ENCODE measurements around the gene GPN2. TPM values are rescaled to one million over a fixed set of nuclear protein-coding genes. Genes with fewer than 3 reads are reported as not detected.
A peak's percentile ranks its signal among the peaks of the same experiment; 100 is the strongest.
"Not testable (repeated sequence)": the region's sequence is repeated elsewhere in the genome, so short reads cannot be mapped to it uniquely, and the experiment has no call there.

The GPN2 gene
- polyA plus RNA-seq, 2 of the 4 experiments (the other 2 are of a cell fraction): 16.9 to 18.1 TPM

DNA sequence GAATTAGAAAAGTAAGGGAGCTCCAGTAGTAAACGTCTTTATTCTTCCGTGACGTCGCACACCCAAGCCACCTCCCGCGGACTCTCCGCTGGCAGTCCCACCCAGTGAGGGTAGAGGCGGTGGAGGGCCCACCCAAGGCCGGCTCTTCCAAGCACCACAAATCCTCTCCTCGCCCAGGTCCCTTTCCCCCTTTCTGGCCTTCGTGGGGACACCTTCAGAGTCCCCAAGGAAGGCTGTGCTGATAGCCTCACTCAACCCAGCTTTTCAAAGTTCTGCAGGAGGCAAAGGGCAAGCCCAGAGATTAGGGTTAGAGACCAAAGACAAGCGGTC lies 349 bp upstream of the GPN2 start (continued):
- TF ChIP-seq, protein P1, sequence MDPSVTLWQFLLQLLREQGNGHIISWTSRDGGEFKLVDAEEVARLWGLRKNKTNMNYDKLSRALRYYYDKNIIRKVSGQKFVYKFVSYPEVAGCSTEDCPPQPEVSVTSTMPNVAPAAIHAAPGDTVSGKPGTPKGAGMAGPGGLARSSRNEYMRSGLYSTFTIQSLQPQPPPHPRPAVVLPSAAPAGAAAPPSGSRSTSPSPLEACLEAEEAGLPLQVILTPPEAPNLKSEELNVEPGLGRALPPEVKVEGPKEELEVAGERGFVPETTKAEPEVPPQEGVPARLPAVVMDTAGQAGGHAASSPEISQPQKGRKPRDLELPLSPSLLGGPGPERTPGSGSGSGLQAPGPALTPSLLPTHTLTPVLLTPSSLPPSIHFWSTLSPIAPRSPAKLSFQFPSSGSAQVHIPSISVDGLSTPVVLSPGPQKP (IDR thresholded peaks at IDR 0.05; ENCODE audit: low read depth, low read length): no peak
- no peak for TF ChIP-seq HOXB5 (CRISPR knock-in tag; IDR thresholded peaks at IDR 0.05)
- TF ChIP-seq KDM1A (IDR thresholded peaks at IDR 0.05; ENCODE audit: low read depth): no peak
- TF ChIP-seq MAFK (IDR thresholded peaks at IDR 0.05; ENCODE audit: partially characterized antibody): no peak

DNA sequence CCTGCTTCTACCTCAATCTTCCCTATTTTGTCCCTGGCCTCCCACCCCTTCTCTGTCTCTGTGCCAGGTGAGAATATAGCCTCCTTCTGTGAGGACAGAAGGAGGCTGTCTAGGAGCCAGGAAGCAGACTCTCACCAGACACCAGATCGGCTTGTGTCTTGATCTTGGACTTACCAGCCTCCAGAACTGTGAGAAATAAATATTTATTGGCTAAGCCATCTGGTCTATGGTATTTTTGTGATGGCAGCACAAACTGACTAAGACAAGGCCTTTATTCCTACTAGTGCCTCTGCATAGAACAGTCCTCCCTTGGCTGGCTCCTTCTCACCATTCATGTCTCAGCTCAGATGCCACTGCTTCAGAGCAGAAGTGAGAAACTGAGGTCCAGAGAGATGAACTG lies 1.9 kb downstream of the GPN2 start:
- H3K27ac ChIP-seq: no peak overlapping the region

DNA sequence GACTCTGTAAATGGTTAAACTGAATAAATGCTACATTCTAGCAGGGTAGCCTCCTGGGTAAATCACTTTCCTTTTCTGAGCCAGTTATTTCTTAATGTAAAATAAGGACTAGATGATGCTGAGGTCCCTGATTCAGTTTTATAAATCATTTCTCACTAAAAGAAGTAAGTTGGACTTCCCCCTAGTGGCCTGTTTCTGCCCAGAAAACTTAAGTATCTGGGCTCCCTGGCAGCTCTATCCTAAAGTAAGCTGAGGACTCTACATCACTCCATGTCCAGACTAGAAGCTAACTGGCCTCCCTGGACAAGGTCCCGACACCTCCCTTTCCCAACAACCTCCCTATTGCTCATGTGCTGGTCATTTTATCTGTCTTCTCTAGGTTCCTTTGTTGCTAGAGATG lies 3.0 kb downstream of the GPN2 start:
- Histone ChIP-seq H3K9me3 (no peaks in the 10 kb centered on the region), H3K4me3 (no peak overlapping the region), H3K27ac (no peak overlapping the region), H3K4me1 (peaks cover 9% of the 10 kb centered on the region; the same call in 2 of the 3 replicates), H3K4me2 (no peak overlapping the region)
- CTCF ChIA-PET: interaction anchor here (0.6 to 3.0 kb wide), 25 partner anchors 8 to 289 kb away, joined by 3 to 14 read pairs (median 4); partner anchors contain the start of genes GPATCH3, NUDC and SFN
- ATAC-seq: peak; percentile 51 to 58; a peak in 3 of 6 replicates
- 74% methylated on average over 1 of the region's 1 CpG for WGBS (ENCODE audit: missing lambda C conversion rate)
- no peak for FAIRE-seq
- DNase-seq (ENCODE audit: low read depth in 1 of 2, low spot score in 1 of 2): peak; percentile 35 to 46
- TF ChIP-seq CHD2 (IDR thresholded peaks at IDR 0.05; ENCODE audit: low read length, partially characterized antibody): no peak
- TF ChIP-seq, protein P2, sequence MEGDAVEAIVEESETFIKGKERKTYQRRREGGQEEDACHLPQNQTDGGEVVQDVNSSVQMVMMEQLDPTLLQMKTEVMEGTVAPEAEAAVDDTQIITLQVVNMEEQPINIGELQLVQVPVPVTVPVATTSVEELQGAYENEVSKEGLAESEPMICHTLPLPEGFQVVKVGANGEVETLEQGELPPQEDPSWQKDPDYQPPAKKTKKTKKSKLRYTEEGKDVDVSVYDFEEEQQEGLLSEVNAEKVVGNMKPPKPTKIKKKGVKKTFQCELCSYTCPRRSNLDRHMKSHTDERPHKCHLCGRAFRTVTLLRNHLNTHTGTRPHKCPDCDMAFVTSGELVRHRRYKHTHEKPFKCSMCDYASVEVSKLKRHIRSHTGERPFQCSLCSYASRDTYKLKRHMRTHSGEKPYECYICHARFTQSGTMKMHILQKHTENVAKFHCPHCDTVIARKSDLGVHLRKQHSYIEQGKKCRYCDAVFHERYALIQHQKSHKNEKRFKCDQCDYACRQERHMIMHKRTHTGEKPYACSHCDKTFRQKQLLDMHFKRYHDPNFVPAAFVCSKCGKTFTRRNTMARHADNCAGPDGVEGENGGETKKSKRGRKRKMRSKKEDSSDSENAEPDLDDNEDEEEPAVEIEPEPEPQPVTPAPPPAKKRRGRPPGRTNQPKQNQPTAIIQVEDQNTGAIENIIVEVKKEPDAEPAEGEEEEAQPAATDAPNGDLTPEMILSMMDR (IDR thresholded peaks at IDR 0.05): peak; percentile 37
- peak in 1 of 2 experiments; percentile 16; a peak in 1 of 5 replicates for TF ChIP-seq RAD21 (conservative IDR thresholded peaks at IDR 0.05 in 1 of 2, IDR thresholded peaks at IDR 0.05 in 1 of 2)
- POLR2A ChIA-PET: interaction anchor here (0.6 to 0.8 kb wide), 2 partner anchors 12 to 22 kb away, joined by 3 to 4 read pairs; no protein-coding TSS in a partner anchor

More for the DNA sequence above, 1.9 kb downstream of the GPN2 start:
- H3K4me3 ChIP-seq: no peak overlapping the region
- FAIRE-seq (no peak), ATAC-seq (no peak), DNase-seq (ENCODE audit: low read depth in 1 of 2, low spot score in 1 of 2) (no peak)
- no peaks in the 10 kb centered on the region for H3K9me3 ChIP-seq
- peaks cover 9% of the 10 kb centered on the region; the same call in 2 of the 3 replicates for H3K4me1 ChIP-seq
- H3K4me2 ChIP-seq: no peak overlapping the region; the same call in 2 of the 3 replicates
- ChIA-PET CTCF (interaction anchor here (0.9 to 3.0 kb wide), 8 partner anchors 9 to 286 kb away, joined by 3 to 14 read pairs (median 8); no protein-coding TSS in a partner anchor), POLR2A (interaction anchor here (0.6 kb wide), 1 partner anchor 12 kb away, joined by 3 read pairs; the partner anchor contains the start of gene GPATCH3)
- TF ChIP-seq ZSCAN20 (CRISPR knock-in tag; IDR thresholded peaks at IDR 0.05) (no peak), CBX2 (IDR thresholded peaks at IDR 0.05; ENCODE audit: borderline replicate concordance, low read depth) (no peak), RFX5 (IDR thresholded peaks at IDR 0.05) (no peak)
- TF ChIP-seq, protein P3, sequence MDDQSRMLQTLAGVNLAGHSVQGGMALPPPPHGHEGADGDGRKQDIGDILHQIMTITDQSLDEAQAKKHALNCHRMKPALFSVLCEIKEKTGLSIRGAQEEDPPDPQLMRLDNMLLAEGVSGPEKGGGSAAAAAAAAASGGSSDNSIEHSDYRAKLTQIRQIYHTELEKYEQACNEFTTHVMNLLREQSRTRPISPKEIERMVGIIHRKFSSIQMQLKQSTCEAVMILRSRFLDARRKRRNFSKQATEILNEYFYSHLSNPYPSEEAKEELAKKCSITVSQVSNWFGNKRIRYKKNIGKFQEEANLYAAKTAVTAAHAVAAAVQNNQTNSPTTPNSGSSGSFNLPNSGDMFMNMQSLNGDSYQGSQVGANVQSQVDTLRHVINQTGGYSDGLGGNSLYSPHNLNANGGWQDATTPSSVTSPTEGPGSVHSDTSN (IDR thresholded peaks at IDR 0.05): no peak
- 100% methylated on average over 1 of the region's 1 CpG for WGBS (ENCODE audit: missing lambda C conversion rate)

DNA sequence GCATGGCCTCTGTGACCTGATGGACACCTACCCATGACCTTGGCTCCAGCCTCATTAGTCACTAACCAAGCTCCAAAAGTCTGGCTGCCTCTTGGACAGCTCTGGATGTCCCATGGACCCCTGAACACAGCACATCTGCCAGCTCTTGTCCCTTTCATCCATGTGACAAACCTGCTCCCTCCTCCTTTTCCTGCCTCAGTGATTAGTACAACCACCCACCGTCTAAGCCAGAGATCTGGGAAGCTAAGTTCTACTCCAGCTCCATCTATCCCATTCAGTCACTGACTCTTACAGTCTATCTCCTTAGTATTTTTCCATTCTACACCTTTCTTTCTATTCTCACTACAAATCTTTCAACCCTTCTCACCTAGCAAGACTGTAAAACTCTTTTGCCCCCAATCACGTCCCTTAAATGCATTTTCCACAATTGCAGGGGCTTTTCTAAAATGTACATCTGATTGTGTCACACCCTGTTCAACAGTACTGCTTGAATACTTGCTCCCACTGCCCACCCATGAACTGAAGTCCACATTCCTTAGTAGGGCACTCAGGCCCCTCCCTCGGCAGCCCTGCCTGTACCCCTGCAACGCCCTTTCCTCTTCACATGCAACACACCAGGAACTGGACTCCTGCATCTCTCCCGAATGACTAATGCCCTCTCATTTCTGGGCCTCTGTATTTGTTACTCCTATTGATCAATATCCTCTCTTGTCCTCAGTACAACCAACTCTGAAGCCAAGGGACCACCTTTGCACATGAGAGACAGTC lies 7.2 kb downstream of the GPN2 start:
- TF ChIP-seq FOSL2 (IDR thresholded peaks at IDR 0.05) (no peak), FOSL2 (CRISPR knock-in tag; IDR thresholded peaks at IDR 0.05) (no peak), TP53 (CRISPR knock-in tag; IDR thresholded peaks at IDR 0.05) (no peak)
- ATAC-seq (no peak), DNase-seq (ENCODE audit: low read depth in 1 of 2, low spot score in 1 of 2) (no peak), FAIRE-seq (no peak)
- Histone ChIP-seq H3K4me1 (no peaks in the 10 kb centered on the region), H3K27ac (no peak overlapping the region), H3K9me3 (no peaks in the 10 kb centered on the region), H3K4me3 (no peak overlapping the region), H3K4me2 (no peak overlapping the region)
- ChIA-PET POLR2A (no interaction called here), CTCF (interaction anchor here (0.9 to 10.7 kb wide), 5 partner anchors 17 to 285 kb away, joined by 3 to 69 read pairs (median 6); partner anchors contain the start of gene GPATCH3)
- WGBS (ENCODE audit: missing lambda C conversion rate): 90% methylated on average over 5 of the region's 5 CpGs

DNA sequence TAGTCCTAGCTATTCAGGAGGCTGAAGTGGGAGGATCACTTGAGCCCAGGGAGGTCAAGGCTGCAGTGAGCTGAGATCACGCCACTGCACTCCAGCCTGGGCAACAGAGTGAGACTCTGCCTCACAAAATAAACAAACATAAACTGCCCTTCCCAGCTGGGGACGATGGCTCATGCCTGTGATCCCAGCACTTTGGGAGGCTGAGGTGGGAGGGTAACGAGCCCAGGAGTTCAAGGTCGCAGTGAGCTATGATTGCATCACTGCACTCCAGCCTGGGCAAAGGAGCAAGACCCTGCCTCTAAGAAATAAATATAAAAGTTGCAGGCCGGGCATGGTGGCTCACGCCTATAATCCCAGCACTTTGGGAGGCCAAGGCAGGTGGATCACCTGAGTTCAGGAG lies 8.5 kb downstream of the GPN2 start:
- CTCF ChIA-PET: interaction anchor here (0.7 to 10.7 kb wide), 10 partner anchors 16 to 284 kb away, joined by 3 to 69 read pairs (median 4); partner anchors contain the start of genes GPATCH3 and SFN
- H3K4me3 ChIP-seq; ATAC-seq; POLR2A ChIA-PET; DNase-seq (ENCODE audit: low read depth in 1 of 2, low spot score in 1 of 2); H3K4me1 ChIP-seq; H3K4me2 ChIP-seq; H3K27ac ChIP-seq; H3K9me3 ChIP-seq; FAIRE-seq: not testable (repeated sequence)
- 90% methylated on average over 5 of the region's 6 CpGs for WGBS (ENCODE audit: missing lambda C conversion rate)
